Measurements from ENCODE around the gene RPUSD1.

DNA sequence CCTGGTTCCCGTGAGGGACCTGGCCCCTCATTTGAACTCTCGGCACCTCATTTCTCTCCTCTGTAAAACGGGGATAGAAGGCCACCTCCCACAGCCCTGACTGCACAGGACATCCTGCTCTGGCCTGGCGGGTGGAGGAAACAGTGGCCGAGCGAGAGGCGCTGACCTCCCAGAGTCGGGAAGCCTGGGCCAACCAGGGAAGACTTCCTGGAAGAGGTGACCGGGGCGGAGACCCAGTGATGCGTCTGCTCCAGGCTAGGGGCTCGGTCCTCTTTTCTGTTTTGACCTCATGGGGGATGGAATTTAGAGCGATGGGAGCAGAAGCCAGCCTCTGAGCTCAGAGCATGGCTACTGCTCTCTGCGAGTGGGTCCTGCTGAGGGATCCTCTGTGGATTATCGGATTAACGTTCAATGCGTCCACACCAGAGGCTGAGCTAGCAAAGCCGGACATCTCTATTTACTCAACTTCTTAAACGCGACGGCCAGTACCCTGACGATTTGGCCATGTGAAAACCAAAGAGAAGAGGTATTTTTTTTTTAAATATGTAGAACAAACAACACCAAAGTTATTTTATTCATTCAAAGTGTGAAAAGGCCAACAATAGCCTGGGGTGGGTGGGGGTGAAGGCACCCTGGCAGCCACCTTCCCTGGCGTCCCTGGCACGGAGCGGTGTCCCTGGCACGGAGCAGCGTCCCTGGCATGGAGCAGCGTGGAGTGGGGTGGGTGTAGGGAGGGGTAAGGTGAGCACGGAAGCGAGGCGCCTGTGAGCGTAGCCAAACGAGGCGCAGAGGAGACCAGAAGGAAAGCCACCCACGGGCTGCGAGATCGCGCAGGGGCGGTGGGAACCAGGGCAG lies 36.8 kb downstream of the RPUSD1 start:
- TF ChIP-seq, protein P1, sequence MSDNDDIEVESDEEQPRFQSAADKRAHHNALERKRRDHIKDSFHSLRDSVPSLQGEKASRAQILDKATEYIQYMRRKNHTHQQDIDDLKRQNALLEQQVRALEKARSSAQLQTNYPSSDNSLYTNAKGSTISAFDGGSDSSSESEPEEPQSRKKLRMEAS (IDR thresholded peaks at IDR 0.05; ENCODE audit: low read depth) = no peak
- no peak for TF ChIP-seq CTCF (IDR thresholded peaks at IDR 0.05)
- TF ChIP-seq TAF1 (IDR thresholded peaks at IDR 0.05; ENCODE audit: borderline replicate concordance, low read depth, low read length) = no peak
- TF ChIP-seq NFIC (IDR thresholded peaks at IDR 0.05; ENCODE audit: borderline replicate concordance) = no peak
- TF ChIP-seq EP300 (IDR thresholded peaks at IDR 0.05; ENCODE audit: borderline replicate concordance in 1 of 2, low read depth in 1 of 2, low read length in 1 of 2) = no peak
- no peak for TF ChIP-seq YY1 (IDR thresholded peaks at IDR 0.05; ENCODE audit: low read depth)
- TF ChIP-seq TEAD4 (IDR thresholded peaks at IDR 0.05; ENCODE audit: borderline replicate concordance, insufficient read depth) = no peak
- TF ChIP-seq REST (IDR thresholded peaks at IDR 0.05; ENCODE audit: low read depth, low read length) = no peak
- no peak for TF ChIP-seq EZH2phosphoT487 (IDR thresholded peaks at IDR 0.05; ENCODE audit: borderline replicate concordance, low read depth)
- TF ChIP-seq SIN3A (IDR thresholded peaks at IDR 0.05; ENCODE audit: borderline replicate concordance, low read depth, low read length) = no peak
- no peak for TF ChIP-seq POLR2AphosphoS5 (IDR thresholded peaks at IDR 0.05; ENCODE audit: low read depth, low read length)
